GM23248 (cell line): ENCODE measurements around the gene AFF3. TPM values are rescaled to one million over a fixed set of nuclear protein-coding genes. Genes with fewer than 3 reads are reported as not detected.

Experiments
- DNase-seq: peaks from one replicate; pipeline ENCODE4 v3.0.0-alpha.2; 2015
- H2AFZ ChIP-seq: fragments of 200-600 bp; sonication (generic); 2 replicates; pipeline ENCODE4 v1.6.1; 2016; ENCODE audit warnings: antibody characterized with exemption
- H3F3A ChIP-seq: fragments of 200-600 bp; sonication (generic); 2 replicates; pipeline ENCODE4 v1.6.1; 2016; ENCODE audit warnings: mild to moderate bottlenecking, antibody characterized with exemption, mixed run types; ENCODE audit not compliant: insufficient read depth
- H3K27ac ChIP-seq: fragments of 200-600 bp; sonication (generic); 2 replicates; pipeline ENCODE4 v1.5.1; 2016; ENCODE audit warnings: mild to moderate bottlenecking
- H3K27me3 ChIP-seq: fragments of 200-600 bp; sonication (generic); replicated peaks from 2 replicates; pipeline ENCODE4 v1.6.1; 2016; ENCODE audit warnings: mild to moderate bottlenecking; ENCODE audit not compliant: insufficient read depth
- H3K36me3 ChIP-seq: fragments of 200-600 bp; sonication (generic); 2 replicates; pipeline ENCODE4 v1.6.1; 2016; ENCODE audit warnings: low read depth, mild to moderate bottlenecking
- H3K4me1 ChIP-seq: fragments of 200-600 bp; sonication (generic); 2 replicates; pipeline ENCODE4 v1.6.1; 2016; ENCODE audit warnings: mild to moderate bottlenecking; ENCODE audit not compliant: insufficient read depth
- H3K4me2 ChIP-seq: fragments of 200-600 bp; sonication (generic); one replicate; pipeline ENCODE4 v1.6.1; 2016; ENCODE audit warnings: mild to moderate bottlenecking; ENCODE audit not compliant: unreplicated experiment
- H3K4me3 ChIP-seq: fragments of 200-600 bp; sonication (generic); 2 replicates; pipeline ENCODE4 v1.5.1; 2016; ENCODE audit warnings: mild to moderate bottlenecking
- H3K79me2 ChIP-seq: fragments of 200-600 bp; sonication (generic); 2 replicates; pipeline ENCODE4 v1.6.1; 2016; ENCODE audit warnings: mild to moderate bottlenecking; ENCODE audit not compliant: insufficient read depth
- H3K9ac ChIP-seq: fragments of 200-600 bp; sonication (generic); 2 replicates; pipeline ENCODE4 v1.6.1; 2016; ENCODE audit warnings: mild to moderate bottlenecking
- H3K9me2 ChIP-seq: fragments of 200-600 bp; sonication (generic); 2 replicates; pipeline ENCODE4 v1.6.1; 2016; ENCODE audit warnings: mixed run types, mild to moderate bottlenecking, moderate library complexity; ENCODE audit not compliant: insufficient read depth
- H3K9me3 ChIP-seq: fragments of 200-600 bp; sonication (generic); one replicate; pipeline ENCODE4 v1.6.1; 2017; ENCODE audit warnings: low read depth
- H4K20me1 ChIP-seq: fragments of 200-600 bp; sonication (generic); 2 replicates; pipeline ENCODE4 v1.6.0; 2016; ENCODE audit not compliant: insufficient read depth
- EZH2 ChIP-seq: fragments of 200-600 bp; sonication (generic); IDR thresholded peaks from 2 replicates; pipeline ENCODE4 v1.6.1; 2018; ENCODE audit warnings: antibody characterized with exemption, mild to moderate bottlenecking; ENCODE audit not compliant: insufficient read depth, poor library complexity, severe bottlenecking
- EZH2phosphoT487 ChIP-seq: fragments of 200-600 bp; sonication (generic); IDR thresholded peaks from 2 replicates; pipeline ENCODE4 v1.6.1; 2018; ENCODE audit warnings: antibody characterized with exemption, moderate library complexity, mild to moderate bottlenecking, low read depth; ENCODE audit not compliant: insufficient read depth
- WGBS, 2 experiments: methylation state at CpG; one replicate each; pipeline ENCODE4 v1.1.6; 2015 to 2017; ENCODE audit warnings: low lambda C conversion rate in 2 of 2, low coverage in 1 of 2; ENCODE audit errors: missing lambda C conversion rate in 2 of 2; 5-methylcytosine and 5-hydroxymethylcytosine counted together
- in situ Hi-C: fragments of 300-500 bp; cut with MboI; formaldehyde crosslinking; loops from 2 replicates; pipeline ENCODE4 v1.15.0; 2020
- polyA plus RNA-seq: library from polyadenylated mRNA; unstranded; fragments of >200 nt; fragmentation: Nextera tagmentation; extraction: Ambion mirVana; gene quantifications from 2 replicates; pipeline ENCODE4 v1.2.1, GENCODE V29; 2016
- total RNA-seq: library from RNA; depleted of rRNA; stranded (reverse); fragments of >200 nt; shearing (Covaris generic); gene quantifications from 2 replicates; pipeline ENCODE4 v1.2.3, GENCODE V29; 2014

Gene AFF3
- total and polyA plus RNA-seq, 2 experiments from 2014 or later: 0.56 to 0.86 TPM

DNA sequence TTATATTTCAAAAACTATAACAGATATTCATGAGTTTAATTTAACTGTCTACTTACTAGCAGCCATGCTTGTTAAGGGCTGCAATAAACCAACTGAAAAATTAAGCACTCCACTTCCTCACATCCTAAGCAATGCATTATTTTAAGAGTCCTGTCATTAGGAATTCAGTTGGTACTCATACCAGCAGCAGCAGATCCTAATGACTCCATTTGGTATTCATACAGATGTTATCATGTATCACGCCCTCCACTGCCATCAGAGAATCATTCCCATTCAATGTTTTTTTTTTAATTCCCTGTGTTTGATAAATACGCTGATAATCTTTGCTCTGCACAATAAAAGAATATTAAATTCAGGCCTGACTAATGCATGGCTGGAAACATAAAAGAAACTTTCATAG is 236.8 kb downstream of the AFF3 start:
- no peaks in the 10 kb centered on the region for H3F3A ChIP-seq

DNA sequence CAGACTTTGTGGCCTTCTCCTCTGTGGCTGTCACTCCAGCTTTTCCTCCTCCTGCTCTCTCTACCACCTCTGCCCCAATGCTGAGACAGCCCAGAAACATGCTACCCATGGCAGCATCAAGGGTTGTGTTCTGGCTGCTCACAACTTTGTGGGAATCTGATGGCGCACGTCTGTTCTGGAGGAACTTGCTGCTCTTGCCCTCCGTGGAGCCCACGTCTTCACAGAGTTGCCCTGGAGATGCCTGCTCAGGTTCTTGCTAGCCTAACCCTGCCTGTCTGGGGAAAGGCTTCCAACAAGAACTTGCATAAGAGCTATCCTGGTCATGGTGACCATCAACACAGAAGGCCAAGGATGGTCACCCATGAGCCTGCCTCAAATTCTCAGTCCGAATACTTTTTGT is 237.4 kb downstream of the AFF3 start:
- H3K9me3 ChIP-seq: no peaks in the 10 kb centered on the region
- no peaks in the 10 kb centered on the region for H3K9me2 ChIP-seq
- H3K4me3 ChIP-seq: no peak overlapping the region
- TF ChIP-seq EZH2 (no peak), EZH2phosphoT487 (no peak)
- WGBS, 2 experiments: 84 to 86% methylated on average over 5 of the region's 5 CpGs
- H3K27ac ChIP-seq: no peak overlapping the region
- no peak for DNase-seq
- no peaks in the 10 kb centered on the region for H3K4me1 ChIP-seq
- H4K20me1 ChIP-seq: no peaks in the 10 kb centered on the region
- H3K27me3 ChIP-seq: no peaks in the 10 kb centered on the region; the same call in 1 of the 2 replicates
- in situ Hi-C loops: no loop called here
- H3K79me2 ChIP-seq: no peaks in the 10 kb centered on the region
- H3K36me3 ChIP-seq: no peaks in the 10 kb centered on the region
- H2AFZ ChIP-seq: no peak overlapping the region
- no peak overlapping the region for H3K9ac ChIP-seq
- H3K4me2 ChIP-seq: no peak overlapping the region
- no peaks in the 10 kb centered on the region for H3F3A ChIP-seq

More for the DNA sequence above, 236.8 kb downstream of the AFF3 start:
- in situ Hi-C loops: no loop called here
- no peaks in the 10 kb centered on the region for H3K79me2 ChIP-seq
- H3K27me3 ChIP-seq: no peaks in the 10 kb centered on the region; the same call in 1 of the 2 replicates
- H3K27ac ChIP-seq: no peak overlapping the region
- H3K4me3 ChIP-seq: no peak overlapping the region
- H3K9me2 ChIP-seq: no peaks in the 10 kb centered on the region
- H3K9me3 ChIP-seq: no peaks in the 10 kb centered on the region
- H3K9ac ChIP-seq: no peak overlapping the region
- H3K36me3 ChIP-seq: no peaks in the 10 kb centered on the region
- no peaks in the 10 kb centered on the region for H4K20me1 ChIP-seq
- H3K4me1 ChIP-seq: no peaks in the 10 kb centered on the region
- H3K4me2 ChIP-seq: no peak overlapping the region
- TF ChIP-seq EZH2: no peak
- TF ChIP-seq EZH2phosphoT487: no peak
- WGBS, 2 experiments: 68 to 69% methylated on average over 2 of the region's 2 CpGs
- H2AFZ ChIP-seq: no peak overlapping the region
- DNase-seq: no peak

DNA sequence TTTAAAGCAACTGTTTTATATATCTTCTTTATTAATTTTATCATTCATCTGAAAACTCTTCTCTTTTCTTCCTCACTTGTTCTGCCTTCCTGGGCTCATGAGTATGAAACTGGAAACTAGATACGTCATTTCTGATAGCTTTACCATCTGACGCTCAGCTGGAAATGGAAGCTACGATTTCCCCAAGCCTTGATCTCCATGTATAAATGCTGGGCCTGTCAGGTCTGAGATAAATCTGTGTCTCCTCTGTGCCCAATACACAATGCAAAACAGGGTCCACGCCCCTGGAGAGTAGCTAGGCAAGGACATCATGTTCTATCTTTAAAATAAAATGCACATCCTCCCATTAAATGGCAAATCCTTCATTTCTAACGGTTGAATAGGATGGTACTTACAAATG is 238.4 kb downstream of the AFF3 start:
- H3K4me1 ChIP-seq: no peaks in the 10 kb centered on the region
- no peak overlapping the region for H3K4me2 ChIP-seq
- no peaks in the 10 kb centered on the region for H3K36me3 ChIP-seq
- no peak for TF ChIP-seq EZH2phosphoT487
- H3K9me3 ChIP-seq: no peaks in the 10 kb centered on the region
- 58 to 63% methylated on average over 5 of the region's 5 CpGs for WGBS, 2 experiments
- H2AFZ ChIP-seq: no peak overlapping the region
- H3K9me2 ChIP-seq: no peaks in the 10 kb centered on the region
- H3K4me3 ChIP-seq: no peak overlapping the region
- no peak for DNase-seq
- H3K27me3 ChIP-seq: no peaks in the 10 kb centered on the region; the same call in 1 of the 2 replicates
- H3K9ac ChIP-seq: no peak overlapping the region
- no peak overlapping the region for H3K27ac ChIP-seq
- H3K79me2 ChIP-seq: no peaks in the 10 kb centered on the region
- no peaks in the 10 kb centered on the region for H4K20me1 ChIP-seq
- in situ Hi-C loops: no loop called here
- H3F3A ChIP-seq: no peaks in the 10 kb centered on the region

DNA sequence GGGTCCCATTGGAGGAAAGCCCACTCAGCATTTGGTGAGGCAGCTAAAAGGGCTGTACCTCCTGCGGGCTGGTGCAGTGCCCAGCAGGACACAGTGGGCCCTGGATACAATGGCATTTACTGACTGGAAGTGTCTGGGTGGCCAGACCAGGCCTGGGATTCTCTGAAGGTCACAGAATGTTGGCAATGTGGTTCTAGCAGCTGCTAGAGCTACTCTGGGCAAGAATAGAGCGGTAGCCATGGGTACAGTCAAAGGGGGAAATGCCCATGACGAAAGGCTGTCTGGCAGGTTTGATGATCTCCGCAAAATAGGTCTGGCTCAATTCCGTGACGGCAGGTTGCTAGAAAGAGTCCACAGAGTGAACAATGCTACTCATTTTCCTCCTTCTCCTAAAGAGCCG is 241.8 kb downstream of the AFF3 start:
- H3K27ac ChIP-seq: no peak overlapping the region
- no peaks in the 10 kb centered on the region for H3K9me3 ChIP-seq
- in situ Hi-C loops: no loop called here
- DNase-seq: no peak
- no peaks in the 10 kb centered on the region for H4K20me1 ChIP-seq
- H3F3A ChIP-seq: no peaks in the 10 kb centered on the region
- no peaks in the 10 kb centered on the region for H3K4me1 ChIP-seq
- H3K9me2 ChIP-seq: no peaks in the 10 kb centered on the region
- H3K79me2 ChIP-seq: no peaks in the 10 kb centered on the region
- TF ChIP-seq EZH2 (no peak), EZH2phosphoT487 (no peak)
- no peak overlapping the region for H2AFZ ChIP-seq
- H3K4me3 ChIP-seq: no peak overlapping the region
- H3K4me2 ChIP-seq: no peak overlapping the region
- H3K9ac ChIP-seq: no peak overlapping the region
- no peaks in the 10 kb centered on the region; the same call in 1 of the 2 replicates for H3K27me3 ChIP-seq
- H3K36me3 ChIP-seq: no peaks in the 10 kb centered on the region
- WGBS, 2 experiments: 74 to 79% methylated on average over 7 of the region's 7 CpGs

GRCh38 chr2:99899882-99900281 is 242.5 kb downstream of the AFF3 start:
- H3F3A ChIP-seq: no peaks in the 10 kb centered on the region
- no peaks in the 10 kb centered on the region for H4K20me1 ChIP-seq
- no peaks in the 10 kb centered on the region for H3K9me2 ChIP-seq
- H3K27ac ChIP-seq: no peak overlapping the region
- no peaks in the 10 kb centered on the region; the same call in 1 of the 2 replicates for H3K27me3 ChIP-seq
- no peak overlapping the region for H3K4me2 ChIP-seq
- DNase-seq: no peak
- no peak for TF ChIP-seq EZH2phosphoT487
- no peak for TF ChIP-seq EZH2
- H3K4me1 ChIP-seq: no peaks in the 10 kb centered on the region
- no peaks in the 10 kb centered on the region for H3K36me3 ChIP-seq
- in situ Hi-C loops: no loop called here
- H2AFZ ChIP-seq: no peak overlapping the region
- no peak overlapping the region for H3K4me3 ChIP-seq
- H3K9ac ChIP-seq: no peak overlapping the region
- 25 to 33% methylated on average over 3 of the region's 3 CpGs for WGBS, 2 experiments
- no peaks in the 10 kb centered on the region for H3K79me2 ChIP-seq
- no peaks in the 10 kb centered on the region for H3K9me3 ChIP-seq
